WTC11 (cell line): ENCODE results near the gene PROX2. TPM values are rescaled to one million over a fixed set of nuclear protein-coding genes. Genes with fewer than 3 reads are reported as not detected.

Experiments used
- ATAC-seq: fragments of 200-7000 bp; cut with Tn5 transposase; 2 replicates; pipeline ENCODE4 v1.10.0; 2021; ENCODE audit warnings: mild to moderate bottlenecking, moderate library complexity
- CTCF ChIA-PET: fragments of 300-600 bp; sonication (Branson Sonifier 250); formaldehyde crosslinking; loops from one replicate; lab custom pipeline; 2021; ENCODE audit warnings: antibody characterized with exemption; lab: Charles Lee
- POLR2A ChIA-PET: fragments of 350-600 bp; sonication (Branson Sonifier 250); formaldehyde crosslinking; loops from one replicate; lab custom pipeline; 2021; ENCODE audit warnings: antibody characterized with exemption; lab: Charles Lee
- DNase-seq: peaks from one replicate; pipeline ENCODE4 v3.0.0; 2021; ENCODE audit warnings: low spot score
- H3K27ac Mint-ChIP-seq: 2 replicates; pipeline ENCODE4 v1.8.0; 2021; ENCODE audit warnings: mixed read lengths
- H3K27me3 Mint-ChIP-seq: 2 replicates; pipeline ENCODE4 v1.8.0; 2021; ENCODE audit warnings: low read depth, mild to moderate bottlenecking, moderate library complexity, mixed read lengths
- H3K36me3 Mint-ChIP-seq: 2 replicates; pipeline ENCODE4 v1.8.0; 2021; ENCODE audit warnings: mixed read lengths
- H3K4me1 Mint-ChIP-seq: 2 replicates; pipeline ENCODE4 v1.8.0; 2022; ENCODE audit warnings: mixed read lengths
- H3K4me3 Mint-ChIP-seq: 2 replicates; pipeline ENCODE4 v1.8.0; 2021; ENCODE audit warnings: mild to moderate bottlenecking, moderate library complexity, mixed read lengths
- H3K9me3 Mint-ChIP-seq: 2 replicates; pipeline ENCODE4 v1.8.0; 2021; ENCODE audit warnings: mixed read lengths
- ATF3 ChIP-seq: sonication (generic); formaldehyde crosslinking; conservative IDR thresholded peaks from 2 replicates; pipeline ENCODE4 v1.8.1; 2022; ENCODE audit warnings: mild to moderate bottlenecking, missing genetic modification reagents
- CTCF ChIP-seq: fragments of 200-600 bp; IDR thresholded peaks from 2 replicates; pipeline ENCODE4 v1.8.0; 2022; ENCODE audit warnings: antibody characterized with exemption
- E2F4 ChIP-seq: sonication (generic); formaldehyde crosslinking; IDR thresholded peaks from 2 replicates; pipeline ENCODE4 v1.8.1; 2022; ENCODE audit warnings: low read depth, mild to moderate bottlenecking, moderate library complexity, missing genetic modification reagents, borderline replicate concordance
- ELF4 ChIP-seq: sonication (generic); formaldehyde crosslinking; IDR thresholded peaks from 2 replicates; pipeline ENCODE4 v1.8.1; 2022; ENCODE audit warnings: low read depth, mild to moderate bottlenecking, moderate library complexity, missing genetic modification reagents
- FOXJ3 ChIP-seq: sonication (generic); formaldehyde crosslinking; IDR thresholded peaks from 2 replicates; pipeline ENCODE4 v1.9.0; 2021; ENCODE audit warnings: missing genetic modification reagents, mild to moderate bottlenecking, borderline replicate concordance
- GRHL2 ChIP-seq: fragments of 250-450 bp; sonication (Bioruptor Pico); IDR thresholded peaks from 2 replicates; pipeline ENCODE4 v1.8.0; 2022; ENCODE audit warnings: mild to moderate bottlenecking, moderate library complexity; ENCODE audit not compliant: insufficient replicate concordance, severe bottlenecking
- MAX ChIP-seq: sonication (generic); formaldehyde crosslinking; IDR thresholded peaks from 2 replicates; pipeline ENCODE4 v1.8.0; 2022; ENCODE audit warnings: mild to moderate bottlenecking, missing genetic modification reagents
- MLX ChIP-seq: sonication (generic); formaldehyde crosslinking; IDR thresholded peaks from 2 replicates; pipeline ENCODE4 v1.8.1; 2023; ENCODE audit warnings: mild to moderate bottlenecking, missing genetic modification reagents, moderate library complexity
- NR3C1 ChIP-seq: sonication (generic); formaldehyde crosslinking; conservative IDR thresholded peaks from 2 replicates; pipeline ENCODE4 v1.8.1; 2023; ENCODE audit warnings: low read depth, mild to moderate bottlenecking, missing genetic modification reagents
- PRDM15 ChIP-seq: sonication (generic); formaldehyde crosslinking; IDR thresholded peaks from 2 replicates; pipeline ENCODE4 v1.8.0; 2022; ENCODE audit warnings: missing genetic modification reagents
- ZBTB21 ChIP-seq: sonication (generic); formaldehyde crosslinking; IDR thresholded peaks from 2 replicates; pipeline ENCODE4 v1.8.1; 2023; ENCODE audit warnings: mild to moderate bottlenecking, missing genetic modification reagents, borderline replicate concordance
- ZBTB43 ChIP-seq: sonication (generic); formaldehyde crosslinking; IDR thresholded peaks from 2 replicates; pipeline ENCODE4 v1.8.1; 2023; ENCODE audit warnings: mild to moderate bottlenecking, missing genetic modification reagents
- ZNF138 ChIP-seq: sonication (generic); formaldehyde crosslinking; conservative IDR thresholded peaks from 2 replicates; pipeline ENCODE4 v1.8.1; 2022; ENCODE audit warnings: mild to moderate bottlenecking, moderate library complexity, missing genetic modification reagents
- ZNF232 ChIP-seq: sonication (generic); formaldehyde crosslinking; IDR thresholded peaks from 2 replicates; pipeline ENCODE4 v1.8.0; 2022; ENCODE audit warnings: mild to moderate bottlenecking, missing genetic modification reagents
- ZNF281 ChIP-seq: sonication (generic); formaldehyde crosslinking; IDR thresholded peaks from 2 replicates; pipeline ENCODE4 v1.8.0; 2023; ENCODE audit warnings: mild to moderate bottlenecking, missing genetic modification reagents
- ZNF416 ChIP-seq: fragments of 250-450 bp; sonication (Bioruptor Pico); IDR thresholded peaks from 2 replicates; pipeline ENCODE4 v1.9.0; 2021; ENCODE audit warnings: mild to moderate bottlenecking, inconsistent platforms
- ZNF425 ChIP-seq: fragments of 250-450 bp; sonication (Bioruptor Pico); conservative IDR thresholded peaks from 2 replicates; pipeline ENCODE4 v1.9.0; 2021; ENCODE audit warnings: mild to moderate bottlenecking
- ZNF512 ChIP-seq: sonication (generic); formaldehyde crosslinking; IDR thresholded peaks from 2 replicates; pipeline ENCODE4 v1.8.1; 2022; ENCODE audit warnings: missing genetic modification reagents, borderline replicate concordance
- total RNA-seq: library from RNA; stranded (reverse); gene quantifications from 3 replicates; pipeline ENCODE4 v1.2.3, GENCODE V29; 2021

PROX2 gene
- total RNA-seq, 1 experiment from 2014 or later, result 0.04 TPM

- no peaks in the 10 kb centered on the region for H3K4me1 Mint-ChIP-seq
These were observed 41.1 kb downstream of the PROX2 start for GRCh38 chr14:74834692-74835392.

More at GRCh38 chr14:74834692-74835392, 41.1 kb downstream of the PROX2 start:
- ATAC-seq (no peak), DNase-seq (no peak)
- Mint-ChIP-seq H3K36me3 (peaks cover 18% of the 10 kb centered on the region), H3K27ac (peak overlapping the region; percentile 7; the same call in 1 of the 2 replicates), H3K27me3 (no peaks in the 10 kb centered on the region), H3K9me3 (no peaks in the 10 kb centered on the region), H3K4me3 (no peak overlapping the region)
- TF ChIP-seq ZNF138 (CRISPR knock-in tag) (no peak), ZNF512 (CRISPR knock-in tag) (no peak), ZBTB21 (CRISPR knock-in tag) (no peak), ELF4 (CRISPR knock-in tag) (no peak), ZBTB43 (no peak), FOXJ3 (CRISPR knock-in tag) (no peak), E2F4 (CRISPR knock-in tag) (no peak), MAX (CRISPR knock-in tag) (no peak), ZNF416 (CRISPR knock-in tag) (no peak), ZNF281 (CRISPR knock-in tag) (no peak), GRHL2 (no peak), ATF3 (CRISPR knock-in tag) (no peak), PRDM15 (CRISPR knock-in tag) (no peak), ZNF232 (CRISPR knock-in tag) (no peak), CTCF (no peak), NR3C1 (no peak), ZNF425 (CRISPR knock-in tag) (no peak), MLX (CRISPR knock-in tag) (no peak)
- CTCF ChIA-PET, result interaction anchor here (2.6 kb wide), 1 partner anchor 26 kb away, joined by 10 read pairs; no protein-coding TSS in a partner anchor
- POLR2A ChIA-PET, result no interaction called here
